Transverse colon (tissue), 4 donors: Measurements from ENCODE around the gene ANAPC4. TPM values are rescaled to one million over a fixed set of nuclear protein-coding genes. Genes with fewer than 3 reads are reported as not detected.

Experiments used
- DNase-seq: peaks from one replicate; pipeline ENCODE4 v3.0.0-alpha.2; 2019
- H3K27ac ChIP-seq, 4 donors: fragments of 200-600 bp; sonication (generic); 2 replicates each; pipeline ENCODE4 v1.5.1; 2016 to 2018; ENCODE audit warnings: inconsistent platforms in 4 of 4
- H3K27me3 ChIP-seq: fragments of 200-600 bp; sonication (generic); 2 replicates; pipeline ENCODE4 v1.5.1; 2017; ENCODE audit warnings: inconsistent platforms
- H3K36me3 ChIP-seq, 4 donors: fragments of 200-600 bp; sonication (generic); 2 replicates each; pipeline ENCODE4 v1.5.1; 2017 to 2019; ENCODE audit warnings: inconsistent platforms in 4 of 4
- H3K4me1 ChIP-seq, 4 donors: fragments of 200-600 bp; sonication (generic); 2 replicates each; pipeline ENCODE4 v1.5.1; 2017 to 2020; ENCODE audit warnings: inconsistent platforms in 4 of 4
- H3K4me3 ChIP-seq, 4 donors: fragments of 200-600 bp; sonication (generic); 1 replicate in 1 of 4; 2 replicates in 3 of 4; pipeline versions ENCODE4 v1.5.1 to v1.6.1; 2017 to 2019; ENCODE audit warnings: inconsistent platforms in 4 of 4
- H3K9me3 ChIP-seq, 2 donors: fragments of 200-600 bp; sonication (generic); 2 replicates each; pipeline ENCODE4 v1.5.1; 2017 to 2019; ENCODE audit warnings: inconsistent platforms in 2 of 2
- CTCF ChIP-seq, 5 experiments: fragments of 200-600 bp in 3 of 5; fragments of 450-650 bp in 2 of 5; sonication (generic) in 3 of 5; IDR thresholded peaks; 1 replicate in 2 of 5; 2 replicates in 3 of 5; pipeline ENCODE4 v1.5.1; 2016 to 2017; ENCODE audit warnings: antibody characterized with exemption in 5 of 5, inconsistent platforms in 3 of 5, mild to moderate bottlenecking in 2 of 5, moderate library complexity in 1 of 5
- EP300 ChIP-seq: sonication (generic); formaldehyde crosslinking; IDR thresholded peaks from one replicate; pipeline ENCODE4 v1.6.1; 2017; ENCODE audit warnings: antibody characterized with exemption, low read depth
- POLR2A ChIP-seq: fragments of 450-650 bp; IDR thresholded peaks from one replicate; pipeline ENCODE4 v1.6.1; 2016; ENCODE audit warnings: antibody characterized with exemption, mild to moderate bottlenecking, moderate library complexity
- POLR2AphosphoS5 ChIP-seq, 3 donors: sonication (generic); formaldehyde crosslinking; IDR thresholded peaks; one replicate each; pipeline ENCODE4 v1.6.1; 2016; ENCODE audit warnings: antibody characterized with exemption in 3 of 3
- WGBS, 2 donors: methylation state at CpG; one replicate each; pipeline ENCODE4 v1.1.5; 2018; ENCODE audit warnings: low coverage in 1 of 2; 5-methylcytosine and 5-hydroxymethylcytosine counted together
- in situ Hi-C, 4 donors: fragments of 200-750 bp; cut with MboI; loops; one replicate each; pipeline versions ENCODE4 v1.15.0 to v1.15.1; 2017; ENCODE audit warnings: low sequenced_read_pairs in 3 of 4, low pct_ligation_motif_present in 1 of 4, low pct_unique_long_range_greater_than_20kb in 1 of 4
- intact Hi-C: fragments of 100-400 bp; cut with DNase I; formaldehyde crosslinking; loops from one replicate; pipeline ENCODE4 v1.15.1; 2023; ENCODE audit warnings: low total_unique reads
- total RNA-seq, 4 donors: library from RNA; depleted of rRNA; stranded (reverse); fragments of >200 nt; gene quantifications; one replicate each; pipeline ENCODE4 v1.1.0, GENCODE V29; 2016

ANAPC4 gene
- total RNA-seq, 4 donors from 2014 or later: 27.7 to 48.0 (median 36.4) TPM

DNA sequence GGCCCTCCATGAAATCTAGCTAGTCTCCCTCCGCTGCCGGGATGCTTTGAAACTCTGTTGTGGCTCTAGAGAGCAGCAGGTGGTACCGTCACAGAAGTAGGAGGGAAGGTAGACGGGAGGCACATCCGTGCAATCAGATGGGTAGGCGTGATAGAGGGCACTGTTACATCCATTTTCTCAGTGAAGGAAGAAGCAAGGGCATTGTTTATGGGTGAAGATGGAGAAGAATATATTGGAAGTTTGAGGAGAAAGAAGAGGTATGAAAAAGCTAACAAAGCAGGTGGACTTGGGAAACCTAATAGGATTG lies 1.3 kb downstream of the ANAPC4 start:
- intact Hi-C loops (loop anchor here (10.0 kb wide), 1 partner anchor 794 kb away; the partner anchor contains the start of gene DHX15), in situ Hi-C loops (no loop called here)
- WGBS, 2 donors: 95% methylated on average over 6 of the region's 6 CpGs; no CpG with 5 or more reads in 1 of the 2 donors
- peak overlapping the region in 1 of 4 donors; percentile 97 for H3K4me3 ChIP-seq
- H3K36me3 ChIP-seq: peaks cover 0 to 25% (median 0%) of the 10 kb centered on the region in 4 donors
- H3K4me1 ChIP-seq: peaks cover 0 to 18% (median 11%) of the 10 kb centered on the region in 4 donors
- DNase-seq: no peak
- H3K9me3 ChIP-seq: no peaks in the 10 kb centered on the region
- no peak for TF ChIP-seq POLR2A
- TF ChIP-seq POLR2AphosphoS5 (IDR thresholded peaks at IDR 0.05): no peak
- no peak for TF ChIP-seq CTCF (IDR thresholded peaks at IDR 0.05)
- no peaks in the 10 kb centered on the region for H3K27me3 ChIP-seq
- no peak overlapping the region for H3K27ac ChIP-seq

GRCh38 chr4:25379591-25379990 lies 2.5 kb downstream of the ANAPC4 start:
- intact Hi-C loops (loop anchor here (10.0 kb wide), 1 partner anchor 795 kb away; the partner anchor contains the start of gene DHX15), in situ Hi-C loops (no loop called here)
- TF ChIP-seq CTCF (IDR thresholded peaks at IDR 0.05) (no peak), POLR2A (no peak), POLR2AphosphoS5 (IDR thresholded peaks at IDR 0.05) (no peak), EP300 (no peak)
- Histone ChIP-seq H3K4me1 (peaks cover 0 to 18% (median 11%) of the 10 kb centered on the region in 4 donors), H3K9me3 (no peaks in the 10 kb centered on the region), H3K27ac (no peak overlapping the region), H3K27me3 (no peaks in the 10 kb centered on the region), H3K36me3 (peaks cover 0 to 36% (median 0%) of the 10 kb centered on the region in 4 donors), H3K4me3 (no peak overlapping the region)
- no peak for DNase-seq
- WGBS, 2 donors: 95 to 100% methylated on average over 1 to 2 of the region's 2 CpGs

GRCh38 chr4:25383647-25384046 lies 6.6 kb downstream of the ANAPC4 start:
- intact Hi-C loops: no loop called here
- Histone ChIP-seq H3K27me3 (no peaks in the 10 kb centered on the region), H3K4me1 (peaks cover 0 to 6% (median 2%) of the 10 kb centered on the region in 4 donors), H3K36me3 (peaks cover 1 to 54% (median 8%) of the 10 kb centered on the region in 4 donors), H3K4me3 (no peak overlapping the region), H3K9me3 (no peaks in the 10 kb centered on the region), H3K27ac (no peak overlapping the region)
- in situ Hi-C loops: no loop called here
- TF ChIP-seq EP300 (no peak), POLR2AphosphoS5 (IDR thresholded peaks at IDR 0.05) (no peak), CTCF (IDR thresholded peaks at IDR 0.05) (no peak), POLR2A (no peak)
- 47 to 59% methylated on average over 2 of the region's 2 CpGs for WGBS, 2 donors
- DNase-seq: no peak

DNA sequence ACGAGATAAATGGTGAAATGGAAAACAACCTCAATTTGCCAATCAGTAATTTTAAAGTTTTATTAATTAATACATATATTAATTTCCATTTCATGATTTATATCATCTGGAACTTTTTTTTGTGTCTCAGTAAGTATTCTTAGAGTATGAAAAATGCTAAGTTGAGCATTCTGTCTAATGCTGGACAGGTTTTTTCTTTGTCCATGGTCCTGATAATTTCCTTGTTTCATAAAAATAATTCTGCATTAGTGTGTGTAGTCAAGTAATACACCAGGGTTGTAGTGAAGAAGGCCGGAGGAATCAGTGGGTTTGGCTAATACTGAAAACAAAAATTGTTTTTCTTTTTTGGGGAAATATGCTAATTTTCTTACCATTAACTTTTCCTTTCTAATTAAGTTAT lies 9.9 kb downstream of the ANAPC4 start:
- Histone ChIP-seq H3K36me3 (peaks cover 1 to 56% (median 24%) of the 10 kb centered on the region in 4 donors), H3K9me3 (no peaks in the 10 kb centered on the region), H3K4me1 (no peaks in the 10 kb centered on the region), H3K27me3 (no peaks in the 10 kb centered on the region), H3K27ac (no peak overlapping the region), H3K4me3 (no peak overlapping the region)
- intact Hi-C loops: no loop called here
- in situ Hi-C loops: no loop called here
- no peak for TF ChIP-seq EP300
- TF ChIP-seq POLR2AphosphoS5 (IDR thresholded peaks at IDR 0.05): no peak
- no peak for TF ChIP-seq POLR2A
- TF ChIP-seq CTCF (IDR thresholded peaks at IDR 0.05): no peak
- WGBS, 2 donors: 89 to 91% methylated on average over 2 of the region's 2 CpGs
- DNase-seq: no peak
